ENCODE data around the gene RNU7-1.

The RNU7-1 gene

DNA sequence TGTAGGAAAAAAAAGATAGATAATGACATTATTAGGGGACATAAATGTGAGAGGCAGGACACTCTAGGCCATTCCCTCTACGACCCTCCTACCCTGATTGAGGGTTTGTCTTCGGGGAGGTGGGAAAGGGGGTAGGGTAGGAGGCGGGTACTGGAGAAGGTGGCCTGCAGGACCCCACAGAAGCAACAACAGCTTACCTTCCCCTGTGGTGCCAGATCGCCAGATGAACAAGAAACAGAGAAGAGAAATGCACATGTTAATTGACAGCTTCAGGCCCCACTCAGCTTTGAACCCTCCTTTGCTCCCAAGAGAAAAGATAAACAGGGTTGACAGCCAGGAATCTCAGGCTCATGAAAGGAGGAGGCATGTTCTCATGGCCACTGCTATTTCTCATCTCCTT, 22.1 kb downstream of the RNU7-1 start:
- H3K27ac ChIP-seq, result peak overlapping the region; percentile 96
- TF ChIP-seq, protein P1, sequence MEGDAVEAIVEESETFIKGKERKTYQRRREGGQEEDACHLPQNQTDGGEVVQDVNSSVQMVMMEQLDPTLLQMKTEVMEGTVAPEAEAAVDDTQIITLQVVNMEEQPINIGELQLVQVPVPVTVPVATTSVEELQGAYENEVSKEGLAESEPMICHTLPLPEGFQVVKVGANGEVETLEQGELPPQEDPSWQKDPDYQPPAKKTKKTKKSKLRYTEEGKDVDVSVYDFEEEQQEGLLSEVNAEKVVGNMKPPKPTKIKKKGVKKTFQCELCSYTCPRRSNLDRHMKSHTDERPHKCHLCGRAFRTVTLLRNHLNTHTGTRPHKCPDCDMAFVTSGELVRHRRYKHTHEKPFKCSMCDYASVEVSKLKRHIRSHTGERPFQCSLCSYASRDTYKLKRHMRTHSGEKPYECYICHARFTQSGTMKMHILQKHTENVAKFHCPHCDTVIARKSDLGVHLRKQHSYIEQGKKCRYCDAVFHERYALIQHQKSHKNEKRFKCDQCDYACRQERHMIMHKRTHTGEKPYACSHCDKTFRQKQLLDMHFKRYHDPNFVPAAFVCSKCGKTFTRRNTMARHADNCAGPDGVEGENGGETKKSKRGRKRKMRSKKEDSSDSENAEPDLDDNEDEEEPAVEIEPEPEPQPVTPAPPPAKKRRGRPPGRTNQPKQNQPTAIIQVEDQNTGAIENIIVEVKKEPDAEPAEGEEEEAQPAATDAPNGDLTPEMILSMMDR (conservative IDR thresholded peaks at IDR 0.05), result no peak

DNA sequence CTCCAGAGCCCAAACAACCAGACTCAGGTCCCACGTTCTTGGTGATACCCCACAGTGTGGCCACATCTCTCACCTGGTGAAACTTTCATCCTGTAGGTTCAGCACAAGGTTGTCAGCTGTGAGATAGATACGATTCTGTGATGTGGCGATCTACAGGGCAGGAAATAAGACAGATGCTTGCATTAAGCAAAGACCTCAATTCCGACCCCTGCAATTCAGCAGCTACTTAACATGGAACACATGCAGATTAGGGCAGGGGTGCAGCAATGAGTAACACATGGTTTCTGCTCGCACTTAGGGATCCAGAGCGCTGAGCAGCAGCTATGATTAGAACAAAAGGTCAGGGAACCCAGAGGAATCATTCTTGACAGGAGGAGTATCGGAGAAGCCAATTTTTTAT, 22.7 kb downstream of the RNU7-1 start:
- peak overlapping the region; percentile 96 for H3K27ac ChIP-seq
- TF ChIP-seq, protein P1 (conservative IDR thresholded peaks at IDR 0.05), result no peak

DNA sequence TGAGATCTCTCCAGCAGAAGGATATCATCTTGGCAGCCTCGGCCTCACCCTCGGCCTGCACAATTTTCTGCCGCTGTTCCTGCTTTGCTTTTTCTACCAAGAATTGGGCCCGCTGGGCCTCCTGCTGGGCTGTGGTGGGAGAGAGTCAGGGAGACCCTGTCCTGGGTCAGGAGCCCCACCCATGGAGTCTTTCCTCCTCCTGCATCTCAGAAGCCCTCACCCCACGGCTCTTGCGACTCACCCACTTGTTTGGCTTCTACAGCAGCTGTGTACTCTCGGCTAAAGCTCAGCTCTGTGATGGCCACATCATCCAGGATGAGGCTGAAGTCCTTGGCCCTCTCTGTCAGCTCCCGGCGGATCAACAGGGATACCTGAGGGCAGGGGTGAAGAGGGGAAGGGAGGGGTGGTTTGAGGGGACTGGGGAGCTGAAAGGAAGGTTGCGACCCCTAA, 24.1 kb downstream of the RNU7-1 start:
- peak overlapping the region; percentile 96 for H3K27ac ChIP-seq
- TF ChIP-seq, protein P1 (conservative IDR thresholded peaks at IDR 0.05), result no peak

DNA sequence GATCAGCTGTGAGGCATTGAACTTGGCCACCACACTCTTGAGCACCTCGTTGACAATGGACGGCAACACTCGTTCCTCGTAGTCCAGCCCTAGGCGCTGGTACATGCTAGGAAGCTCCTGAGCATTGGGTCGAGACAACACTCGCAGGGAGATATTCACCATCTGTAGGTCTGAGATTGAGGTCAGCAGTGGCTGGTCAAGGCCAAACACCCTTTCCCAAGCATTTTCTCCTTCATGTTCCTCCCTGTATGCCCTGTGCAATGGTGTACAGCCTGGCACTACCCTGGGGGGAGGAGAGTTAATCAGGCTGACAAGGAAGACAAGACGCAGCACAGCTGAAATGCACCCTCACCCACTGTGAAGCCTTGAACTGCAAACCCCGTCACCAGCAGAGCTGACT, 24.8 kb downstream of the RNU7-1 start:
- TF ChIP-seq, protein P1 (conservative IDR thresholded peaks at IDR 0.05), result no peak
- peak overlapping the region; percentile 96 for H3K27ac ChIP-seq

DNA sequence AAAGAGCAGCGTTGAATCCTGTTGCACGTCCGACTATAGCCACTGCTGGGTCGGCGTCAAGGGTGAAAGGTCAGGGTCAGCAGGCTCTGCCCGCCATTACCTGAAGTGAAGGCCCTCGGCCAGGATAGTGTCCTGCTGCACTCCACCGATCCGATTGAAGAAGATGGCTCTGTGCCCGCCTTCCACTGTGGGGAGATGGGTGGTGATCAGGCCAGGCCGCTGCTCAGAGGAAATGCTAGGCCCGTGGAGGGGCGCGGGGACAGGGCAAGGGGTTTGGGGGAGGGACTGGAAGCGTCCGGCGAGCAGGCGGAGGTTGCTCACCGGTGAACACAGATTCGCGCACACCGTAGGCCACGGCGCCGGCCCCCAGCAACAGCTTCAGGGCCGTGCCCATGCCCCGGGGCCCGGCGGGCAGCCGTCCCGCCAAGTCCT, 26.5 kb downstream of the RNU7-1 start:
- TF ChIP-seq, protein P1 (conservative IDR thresholded peaks at IDR 0.05), result no peak
- H3K27ac ChIP-seq, result peak overlapping the region; percentile 96

DNA sequence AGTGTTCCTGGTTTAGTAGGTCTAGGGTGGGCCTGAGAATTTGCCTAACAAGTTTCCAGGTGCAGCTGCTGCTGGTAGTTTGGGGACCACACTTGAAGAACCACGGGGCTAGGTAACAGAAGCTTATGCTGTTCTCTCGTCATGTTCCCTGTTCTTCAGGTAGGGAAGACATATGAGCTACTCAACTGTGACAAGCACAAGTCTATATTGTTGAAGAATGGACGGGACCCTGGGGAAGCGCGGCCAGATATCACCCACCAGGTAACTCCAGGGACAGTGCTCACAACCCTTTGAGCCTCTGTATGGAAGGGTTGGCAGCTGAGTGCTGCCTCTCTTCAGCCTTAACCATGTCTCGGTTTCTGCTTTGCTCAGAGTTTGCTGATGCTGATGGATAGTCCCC, 30.6 kb downstream of the RNU7-1 start:
- 0 out of 2 replicates have a peak overlapping the region, but pooled peaks have one; percentile 5 for H3K27ac ChIP-seq
- TF ChIP-seq, protein P1 (conservative IDR thresholded peaks at IDR 0.05), result no peak

DNA sequence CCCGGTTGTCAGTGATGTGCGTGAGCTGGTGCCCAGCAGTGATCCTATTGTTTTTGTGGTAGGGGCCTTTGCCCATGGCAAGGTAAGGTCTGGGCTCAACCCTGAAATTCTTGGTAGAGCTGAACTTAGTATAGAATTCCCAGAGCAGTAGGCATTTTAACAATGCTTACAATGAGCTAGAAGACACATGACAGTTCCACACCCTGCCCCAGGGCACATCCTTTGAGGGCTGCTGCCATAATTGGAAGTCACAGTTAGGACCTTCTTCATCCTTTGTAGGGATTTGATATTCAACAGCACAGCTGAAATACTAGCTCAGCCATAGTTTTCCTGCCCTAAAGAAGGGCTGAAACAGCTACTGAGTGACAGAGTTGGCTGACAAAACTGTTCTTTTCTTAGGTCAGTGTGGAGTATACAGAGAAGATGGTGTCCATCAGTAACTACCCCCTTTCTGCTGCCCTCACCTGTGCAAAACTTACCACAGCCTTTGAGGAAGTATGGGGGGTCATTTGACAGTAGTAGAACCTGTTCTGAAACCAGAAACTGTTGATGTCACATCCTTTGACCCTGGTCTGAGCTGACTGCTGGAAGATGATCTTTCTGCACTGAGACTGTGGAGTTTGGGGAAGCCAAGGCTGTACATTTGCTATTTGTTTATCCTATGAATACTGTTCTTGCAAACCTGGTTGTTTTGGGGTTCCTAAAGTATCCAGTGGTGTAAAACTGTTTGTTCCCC, 31.8 kb downstream of the RNU7-1 start:
- TF ChIP-seq, protein P1 (conservative IDR thresholded peaks at IDR 0.05), result no peak
- peak overlapping the region; percentile 15; the same call in 1 of the 2 replicates for H3K27ac ChIP-seq
